ENCODE data around the gene POLD4. TPM values are rescaled to one million over a fixed set of nuclear protein-coding genes. Genes with fewer than 3 reads are reported as not detected.

POLD4 gene
- total RNA-seq, 2 donors from 2014 or later: 145 to 148 TPM

DNA sequence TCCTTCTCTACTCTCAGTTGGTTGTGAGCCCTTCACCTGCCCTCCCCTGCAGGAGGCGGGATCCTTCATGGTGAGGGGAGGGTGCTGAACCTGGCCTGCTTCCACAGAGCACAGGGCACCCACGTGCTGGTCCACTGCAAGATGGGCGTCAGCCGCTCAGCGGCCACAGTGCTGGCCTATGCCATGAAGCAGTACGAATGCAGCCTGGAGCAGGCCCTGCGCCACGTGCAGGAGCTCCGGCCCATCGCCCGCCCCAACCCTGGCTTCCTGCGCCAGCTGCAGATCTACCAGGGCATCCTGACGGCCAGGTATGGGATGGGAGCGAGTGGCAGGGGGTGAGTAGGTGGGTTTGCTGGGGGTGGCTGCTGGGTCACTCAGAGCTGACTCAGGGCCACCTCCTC, 43.7 kb downstream of the POLD4 start:
- Histone ChIP-seq H3K27ac (no peak overlapping the region), H3K27me3 (replicated peaks; ENCODE audit: insufficient read depth) (no peaks in the 10 kb centered on the region), H3K4me3 (no peak overlapping the region), H3K36me3 (peaks cover 22% of the 10 kb centered on the region), H3K9me3 (no peaks in the 10 kb centered on the region), H3K4me1 (ENCODE audit: control insufficient read depth in 1 of 2, low read depth in 2 of 2) (peaks cover 0 to 4% of the 10 kb centered on the region in 2 donors)
- no peak for ATAC-seq (ENCODE audit: insufficient number of reproducible peaks, low FRiP score, low read depth)
- no peak for DNase-seq (ENCODE audit: low spot score)
- TF ChIP-seq, protein P1, sequence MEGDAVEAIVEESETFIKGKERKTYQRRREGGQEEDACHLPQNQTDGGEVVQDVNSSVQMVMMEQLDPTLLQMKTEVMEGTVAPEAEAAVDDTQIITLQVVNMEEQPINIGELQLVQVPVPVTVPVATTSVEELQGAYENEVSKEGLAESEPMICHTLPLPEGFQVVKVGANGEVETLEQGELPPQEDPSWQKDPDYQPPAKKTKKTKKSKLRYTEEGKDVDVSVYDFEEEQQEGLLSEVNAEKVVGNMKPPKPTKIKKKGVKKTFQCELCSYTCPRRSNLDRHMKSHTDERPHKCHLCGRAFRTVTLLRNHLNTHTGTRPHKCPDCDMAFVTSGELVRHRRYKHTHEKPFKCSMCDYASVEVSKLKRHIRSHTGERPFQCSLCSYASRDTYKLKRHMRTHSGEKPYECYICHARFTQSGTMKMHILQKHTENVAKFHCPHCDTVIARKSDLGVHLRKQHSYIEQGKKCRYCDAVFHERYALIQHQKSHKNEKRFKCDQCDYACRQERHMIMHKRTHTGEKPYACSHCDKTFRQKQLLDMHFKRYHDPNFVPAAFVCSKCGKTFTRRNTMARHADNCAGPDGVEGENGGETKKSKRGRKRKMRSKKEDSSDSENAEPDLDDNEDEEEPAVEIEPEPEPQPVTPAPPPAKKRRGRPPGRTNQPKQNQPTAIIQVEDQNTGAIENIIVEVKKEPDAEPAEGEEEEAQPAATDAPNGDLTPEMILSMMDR (IDR thresholded peaks at IDR 0.05): no peak

DNA sequence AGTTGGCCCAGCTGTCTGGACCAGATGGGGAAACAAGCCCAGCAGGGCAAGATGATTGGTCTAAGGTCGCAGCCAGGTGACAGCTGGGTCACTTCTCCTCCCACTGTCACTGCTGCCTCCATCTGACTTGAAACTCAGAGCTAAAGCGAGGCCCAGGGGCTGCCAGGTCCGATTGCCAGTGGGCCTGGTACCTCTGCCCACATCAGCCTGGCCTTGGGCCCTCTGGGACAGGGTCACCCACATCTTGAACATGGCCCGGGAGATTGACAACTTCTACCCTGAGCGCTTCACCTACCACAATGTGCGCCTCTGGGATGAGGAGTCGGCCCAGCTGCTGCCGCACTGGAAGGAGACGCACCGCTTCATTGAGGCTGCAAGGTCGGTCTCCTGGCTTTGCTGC, 44.2 kb downstream of the POLD4 start:
- Histone ChIP-seq H3K9me3 (no peaks in the 10 kb centered on the region), H3K4me3 (no peak overlapping the region), H3K4me1 (ENCODE audit: control insufficient read depth in 1 of 2, low read depth in 2 of 2) (peaks cover 5 to 9% of the 10 kb centered on the region in 2 donors), H3K36me3 (peaks cover 22% of the 10 kb centered on the region), H3K27ac (no peak overlapping the region), H3K27me3 (replicated peaks; ENCODE audit: insufficient read depth) (no peaks in the 10 kb centered on the region)
- TF ChIP-seq, protein P1 (IDR thresholded peaks at IDR 0.05): no peak
- no peak for DNase-seq (ENCODE audit: low spot score)
- no peak for ATAC-seq (ENCODE audit: insufficient number of reproducible peaks, low FRiP score, low read depth)

DNA sequence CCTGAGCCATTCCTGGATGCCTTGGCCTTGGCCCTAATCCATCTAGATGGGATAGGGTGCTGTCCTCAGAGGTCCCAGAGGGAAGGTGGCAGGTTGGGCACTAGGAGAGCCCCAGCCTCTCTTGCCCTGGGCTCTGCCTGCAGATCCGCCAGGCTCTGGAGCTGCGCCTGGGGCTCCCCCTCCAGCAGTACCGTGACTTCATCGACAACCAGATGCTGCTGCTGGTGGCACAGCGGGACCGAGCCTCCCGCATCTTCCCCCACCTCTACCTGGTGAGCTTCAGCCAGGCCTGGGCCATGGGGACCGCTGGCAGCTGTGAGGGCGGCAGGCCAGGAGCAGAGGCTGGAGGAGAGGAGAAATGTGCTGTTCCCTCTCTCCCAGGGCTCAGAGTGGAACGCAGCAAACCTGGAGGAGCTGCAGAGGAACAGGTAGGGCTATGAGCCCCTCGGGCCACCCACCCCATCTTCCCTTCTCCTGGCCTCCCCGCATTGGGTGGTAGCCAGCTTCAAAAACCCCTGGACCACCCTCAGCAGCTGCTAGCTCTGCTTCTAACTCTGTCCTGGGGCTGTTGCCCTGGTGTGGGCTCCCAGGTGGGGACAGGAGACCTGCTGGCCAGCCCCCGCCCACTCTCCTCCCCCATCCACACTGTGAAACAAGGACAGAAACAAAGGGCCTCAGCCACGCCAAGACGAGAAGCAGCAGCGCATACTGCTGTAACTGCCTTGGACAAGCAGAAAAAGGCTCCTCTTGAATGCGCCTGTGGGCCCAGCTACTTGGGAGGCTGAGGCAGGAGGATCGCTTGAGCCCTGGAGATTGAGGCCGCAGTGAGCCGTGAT, 45.1 kb downstream of the POLD4 start:
- peaks cover 22% of the 10 kb centered on the region for H3K36me3 ChIP-seq
- DNase-seq (ENCODE audit: low spot score): no peak

DNA sequence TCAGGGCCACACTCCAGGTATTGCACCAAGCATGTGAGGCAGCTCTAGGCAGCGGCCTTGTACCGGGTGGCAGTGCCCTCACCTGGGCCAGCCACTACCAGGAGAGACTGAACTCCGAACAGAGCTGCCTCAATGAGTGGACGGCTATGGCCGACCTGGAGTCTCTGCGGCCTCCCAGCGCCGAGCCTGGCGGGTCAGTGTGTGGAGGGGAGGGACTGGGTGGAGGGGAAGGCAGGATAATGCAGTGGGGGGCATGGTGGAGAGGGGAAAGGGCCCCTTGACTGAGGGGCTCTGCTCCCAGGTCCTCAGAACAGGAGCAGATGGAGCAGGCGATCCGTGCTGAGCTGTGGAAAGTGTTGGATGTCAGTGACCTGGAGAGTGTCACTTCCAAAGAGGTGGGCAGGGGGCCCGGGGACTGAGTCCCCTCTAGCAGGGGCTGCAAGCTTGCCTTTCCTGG, 45.8 kb downstream of the POLD4 start:
- TF ChIP-seq, protein P1 (IDR thresholded peaks at IDR 0.05): no peak
- peaks cover 22% of the 10 kb centered on the region for H3K36me3 ChIP-seq
- no peaks in the 10 kb centered on the region for H3K27me3 ChIP-seq (replicated peaks; ENCODE audit: insufficient read depth)
- ATAC-seq (ENCODE audit: insufficient number of reproducible peaks, low FRiP score, low read depth) (no peak), DNase-seq (ENCODE audit: low spot score) (no peak)
- no peak overlapping the region for H3K4me3 ChIP-seq
- H3K9me3 ChIP-seq: no peaks in the 10 kb centered on the region
- H3K4me1 ChIP-seq (ENCODE audit: control insufficient read depth in 1 of 2, low read depth in 2 of 2): peaks cover 8 to 17% of the 10 kb centered on the region in 2 donors
- H3K27ac ChIP-seq: no peak overlapping the region

More for the DNA sequence above, 45.1 kb downstream of the POLD4 start:
- no peaks in the 10 kb centered on the region for H3K9me3 ChIP-seq
- TF ChIP-seq, protein P1 (IDR thresholded peaks at IDR 0.05): no peak
- no peak for ATAC-seq (ENCODE audit: insufficient number of reproducible peaks, low FRiP score, low read depth)
- H3K27me3 ChIP-seq (replicated peaks; ENCODE audit: insufficient read depth): no peaks in the 10 kb centered on the region
- no peak overlapping the region for H3K4me3 ChIP-seq
- H3K27ac ChIP-seq: no peak overlapping the region
- H3K4me1 ChIP-seq (ENCODE audit: control insufficient read depth in 1 of 2, low read depth in 2 of 2): peaks cover 5 to 11% of the 10 kb centered on the region in 2 donors

DNA sequence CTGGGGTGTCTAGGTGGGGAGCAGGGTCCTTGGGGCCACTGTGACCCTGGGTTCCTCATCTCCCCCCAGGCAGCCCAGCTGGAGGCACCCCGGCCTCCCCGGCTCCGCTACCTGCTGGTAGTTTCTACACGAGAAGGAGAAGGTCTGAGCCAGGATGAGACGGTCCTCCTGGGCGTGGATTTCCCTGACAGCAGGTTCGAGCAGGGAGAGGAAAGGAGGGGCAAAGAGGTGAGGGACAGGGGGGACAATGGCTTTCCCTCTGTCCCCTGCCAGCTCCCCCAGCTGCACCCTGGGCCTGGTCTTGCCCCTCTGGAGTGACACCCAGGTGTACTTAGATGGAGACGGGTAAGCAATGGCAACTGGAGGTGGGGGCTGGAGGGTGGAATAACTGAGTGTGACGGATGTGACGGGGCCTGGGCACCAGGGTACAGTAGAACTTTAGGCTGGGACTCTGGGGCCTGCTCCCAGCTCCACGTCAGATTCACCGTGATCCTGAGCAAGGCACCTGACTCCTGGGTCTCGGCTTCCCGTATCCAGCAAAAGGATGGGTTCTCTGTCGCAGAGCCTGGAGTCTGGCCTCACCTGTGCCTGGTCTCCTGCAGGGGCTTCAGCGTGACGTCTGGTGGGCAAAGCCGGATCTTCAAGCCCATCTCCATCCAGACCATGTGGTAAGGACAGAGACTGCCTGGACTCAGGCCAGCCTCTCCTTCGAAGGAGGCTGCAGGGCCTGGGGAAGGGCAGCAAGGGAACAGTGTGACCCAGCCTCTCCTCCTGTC, 46.4 kb downstream of the POLD4 start:
- Histone ChIP-seq H3K27me3 (replicated peaks; ENCODE audit: insufficient read depth) (no peaks in the 10 kb centered on the region), H3K4me1 (ENCODE audit: control insufficient read depth in 1 of 2, low read depth in 2 of 2) (peaks cover 11 to 22% of the 10 kb centered on the region in 2 donors), H3K4me3 (no peak overlapping the region), H3K27ac (no peak overlapping the region), H3K9me3 (no peaks in the 10 kb centered on the region), H3K36me3 (peaks cover 25% of the 10 kb centered on the region)
- no peak for DNase-seq (ENCODE audit: low spot score)
- TF ChIP-seq, protein P1 (IDR thresholded peaks at IDR 0.05): no peak
- ATAC-seq (ENCODE audit: insufficient number of reproducible peaks, low FRiP score, low read depth): no peak

All from thoracic aorta (tissue), 2 donors.